KOPT-K1 (cell line): ENCODE results near the gene B2M.
A peak's percentile ranks its signal among the peaks of the same experiment; 100 is the strongest.
"Not testable (repeated sequence)": the region's sequence is repeated elsewhere in the genome, so short reads cannot be mapped to it uniquely, and the experiment has no call there.

Source experiments
- H3K27ac ChIP-seq: fragments of 200-600 bp; sonication (generic); 2 replicates; pipeline ENCODE4 v1.5.1; 2016; ENCODE audit warnings: antibody characterized with exemption, mild to moderate bottlenecking, low read depth, low read length; ENCODE audit not compliant: poor library complexity, severe bottlenecking
- H3K36me3 ChIP-seq: fragments of 200-600 bp; sonication (generic); 2 replicates; pipeline ENCODE4 v1.5.1; 2017; ENCODE audit warnings: antibody characterized with exemption, mild to moderate bottlenecking, low read length, moderate library complexity; ENCODE audit not compliant: insufficient read depth
- H3K9me3 ChIP-seq: fragments of 200-600 bp; sonication (generic); 2 replicates; pipeline ENCODE4 v1.5.1; 2017; ENCODE audit warnings: antibody characterized with exemption, low read length, mild to moderate bottlenecking; ENCODE audit not compliant: insufficient read depth, poor library complexity, severe bottlenecking

The B2M gene

DNA sequence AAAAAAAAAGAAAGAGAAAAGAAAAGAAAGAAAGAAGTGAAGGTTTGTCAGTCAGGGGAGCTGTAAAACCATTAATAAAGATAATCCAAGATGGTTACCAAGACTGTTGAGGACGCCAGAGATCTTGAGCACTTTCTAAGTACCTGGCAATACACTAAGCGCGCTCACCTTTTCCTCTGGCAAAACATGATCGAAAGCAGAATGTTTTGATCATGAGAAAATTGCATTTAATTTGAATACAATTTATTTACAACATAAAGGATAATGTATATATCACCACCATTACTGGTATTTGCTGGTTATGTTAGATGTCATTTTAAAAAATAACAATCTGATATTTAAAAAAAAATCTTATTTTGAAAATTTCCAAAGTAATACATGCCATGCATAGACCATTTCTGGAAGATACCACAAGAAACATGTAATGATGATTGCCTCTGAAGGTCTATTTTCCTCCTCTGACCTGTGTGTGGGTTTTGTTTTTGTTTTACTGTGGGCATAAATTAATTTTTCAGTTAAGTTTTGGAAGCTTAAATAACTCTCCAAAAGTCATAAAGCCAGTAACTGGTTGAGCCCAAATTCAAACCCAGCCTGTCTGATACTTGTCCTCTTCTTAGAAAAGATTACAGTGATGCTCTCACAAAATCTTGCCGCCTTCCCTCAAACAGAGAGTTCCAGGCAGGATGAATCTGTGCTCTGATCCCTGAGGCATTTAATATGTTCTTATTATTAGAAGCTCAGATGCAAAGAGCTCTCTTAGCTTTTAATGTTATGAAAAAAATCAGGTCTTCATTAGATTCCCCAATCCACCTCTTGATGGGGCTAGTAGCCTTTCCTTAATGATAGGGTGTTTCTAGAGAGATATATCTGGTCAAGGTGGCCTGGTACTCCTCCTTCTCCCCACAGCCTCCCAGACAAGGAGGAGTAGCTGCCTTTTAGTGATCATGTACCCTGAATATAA lies 2.0 kb downstream of the B2M start:
- Histone ChIP-seq H3K9me3 (no peaks in the 10 kb centered on the region), H3K36me3 (peaks cover 50% of the 10 kb centered on the region), H3K27ac (peak overlapping the region; percentile 98)

DNA sequence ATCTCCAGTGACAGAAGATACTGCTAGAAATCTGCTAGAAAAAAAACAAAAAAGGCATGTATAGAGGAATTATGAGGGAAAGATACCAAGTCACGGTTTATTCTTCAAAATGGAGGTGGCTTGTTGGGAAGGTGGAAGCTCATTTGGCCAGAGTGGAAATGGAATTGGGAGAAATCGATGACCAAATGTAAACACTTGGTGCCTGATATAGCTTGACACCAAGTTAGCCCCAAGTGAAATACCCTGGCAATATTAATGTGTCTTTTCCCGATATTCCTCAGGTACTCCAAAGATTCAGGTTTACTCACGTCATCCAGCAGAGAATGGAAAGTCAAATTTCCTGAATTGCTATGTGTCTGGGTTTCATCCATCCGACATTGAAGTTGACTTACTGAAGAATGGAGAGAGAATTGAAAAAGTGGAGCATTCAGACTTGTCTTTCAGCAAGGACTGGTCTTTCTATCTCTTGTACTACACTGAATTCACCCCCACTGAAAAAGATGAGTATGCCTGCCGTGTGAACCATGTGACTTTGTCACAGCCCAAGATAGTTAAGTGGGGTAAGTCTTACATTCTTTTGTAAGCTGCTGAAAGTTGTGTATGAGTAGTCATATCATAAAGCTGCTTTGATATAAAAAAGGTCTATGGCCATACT lies 4.0 kb downstream of the B2M start:
- no peak overlapping the region for H3K27ac ChIP-seq
- H3K36me3 ChIP-seq, result peaks cover 61% of the 10 kb centered on the region
- H3K9me3 ChIP-seq, result no peaks in the 10 kb centered on the region

DNA sequence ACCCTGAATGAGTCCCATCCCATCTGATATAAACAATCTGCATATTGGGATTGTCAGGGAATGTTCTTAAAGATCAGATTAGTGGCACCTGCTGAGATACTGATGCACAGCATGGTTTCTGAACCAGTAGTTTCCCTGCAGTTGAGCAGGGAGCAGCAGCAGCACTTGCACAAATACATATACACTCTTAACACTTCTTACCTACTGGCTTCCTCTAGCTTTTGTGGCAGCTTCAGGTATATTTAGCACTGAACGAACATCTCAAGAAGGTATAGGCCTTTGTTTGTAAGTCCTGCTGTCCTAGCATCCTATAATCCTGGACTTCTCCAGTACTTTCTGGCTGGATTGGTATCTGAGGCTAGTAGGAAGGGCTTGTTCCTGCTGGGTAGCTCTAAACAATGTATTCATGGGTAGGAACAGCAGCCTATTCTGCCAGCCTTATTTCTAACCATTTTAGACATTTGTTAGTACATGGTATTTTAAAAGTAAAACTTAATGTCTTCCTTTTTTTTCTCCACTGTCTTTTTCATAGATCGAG lies 4.5 kb downstream of the B2M start:
- peaks cover 61% of the 10 kb centered on the region for H3K36me3 ChIP-seq
- H3K27ac ChIP-seq, result no peak overlapping the region
- H3K9me3 ChIP-seq, result no peaks in the 10 kb centered on the region

DNA sequence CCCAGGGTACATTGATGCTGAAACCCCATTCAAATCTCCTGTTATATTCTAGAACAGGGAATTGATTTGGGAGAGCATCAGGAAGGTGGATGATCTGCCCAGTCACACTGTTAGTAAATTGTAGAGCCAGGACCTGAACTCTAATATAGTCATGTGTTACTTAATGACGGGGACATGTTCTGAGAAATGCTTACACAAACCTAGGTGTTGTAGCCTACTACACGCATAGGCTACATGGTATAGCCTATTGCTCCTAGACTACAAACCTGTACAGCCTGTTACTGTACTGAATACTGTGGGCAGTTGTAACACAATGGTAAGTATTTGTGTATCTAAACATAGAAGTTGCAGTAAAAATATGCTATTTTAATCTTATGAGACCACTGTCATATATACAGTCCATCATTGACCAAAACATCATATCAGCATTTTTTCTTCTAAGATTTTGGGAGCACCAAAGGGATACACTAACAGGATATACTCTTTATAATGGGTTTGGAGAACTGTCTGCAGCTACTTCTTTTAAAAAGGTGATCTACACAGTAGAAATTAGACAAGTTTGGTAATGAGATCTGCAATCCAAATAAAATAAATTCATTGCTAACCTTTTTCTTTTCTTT lies 5.8 kb downstream of the B2M start:
- Histone ChIP-seq H3K9me3 (no peaks in the 10 kb centered on the region), H3K36me3 (peaks cover 61% of the 10 kb centered on the region), H3K27ac (no peak overlapping the region)

DNA sequence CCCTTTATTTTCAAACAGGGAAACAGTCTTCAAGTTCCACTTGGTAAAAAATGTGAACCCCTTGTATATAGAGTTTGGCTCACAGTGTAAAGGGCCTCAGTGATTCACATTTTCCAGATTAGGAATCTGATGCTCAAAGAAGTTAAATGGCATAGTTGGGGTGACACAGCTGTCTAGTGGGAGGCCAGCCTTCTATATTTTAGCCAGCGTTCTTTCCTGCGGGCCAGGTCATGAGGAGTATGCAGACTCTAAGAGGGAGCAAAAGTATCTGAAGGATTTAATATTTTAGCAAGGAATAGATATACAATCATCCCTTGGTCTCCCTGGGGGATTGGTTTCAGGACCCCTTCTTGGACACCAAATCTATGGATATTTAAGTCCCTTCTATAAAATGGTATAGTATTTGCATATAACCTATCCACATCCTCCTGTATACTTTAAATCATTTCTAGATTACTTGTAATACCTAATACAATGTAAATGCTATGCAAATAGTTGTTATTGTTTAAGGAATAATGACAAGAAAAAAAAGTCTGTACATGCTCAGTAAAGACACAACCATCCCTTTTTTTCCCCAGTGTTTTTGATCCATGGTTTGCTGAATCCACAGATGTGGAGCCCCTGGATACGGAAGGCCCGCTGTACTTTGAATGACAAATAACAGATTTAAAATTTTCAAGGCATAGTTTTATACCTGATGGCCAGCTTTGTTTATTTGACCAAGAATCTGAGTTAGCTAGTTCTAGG lies 7.0 kb downstream of the B2M start:
- H3K27ac ChIP-seq, result no peak overlapping the region
- H3K9me3 ChIP-seq, result no peaks in the 10 kb centered on the region
- H3K36me3 ChIP-seq, result peaks cover 60% of the 10 kb centered on the region

DNA sequence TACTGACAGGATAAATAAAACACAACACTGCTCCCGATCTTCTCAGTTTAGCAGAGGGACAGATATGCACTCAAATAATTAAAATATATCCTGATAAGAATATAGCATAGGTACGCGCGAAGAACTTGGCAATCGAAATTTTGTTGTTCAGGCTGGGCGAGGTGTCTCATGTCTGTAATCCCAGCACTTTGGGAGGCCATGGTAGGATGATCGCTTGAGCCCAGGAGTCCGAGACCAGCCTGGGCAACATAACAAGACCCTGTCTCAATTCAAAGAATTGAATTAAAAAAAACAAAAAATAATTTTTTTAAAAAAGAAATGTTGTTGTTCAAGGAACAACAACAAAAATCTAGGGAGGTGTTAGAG lies 7.6 kb downstream of the B2M start:
- Histone ChIP-seq H3K36me3 (peaks cover 55% of the 10 kb centered on the region), H3K9me3 (no peaks in the 10 kb centered on the region), H3K27ac (peak overlapping the region; percentile 58)

DNA sequence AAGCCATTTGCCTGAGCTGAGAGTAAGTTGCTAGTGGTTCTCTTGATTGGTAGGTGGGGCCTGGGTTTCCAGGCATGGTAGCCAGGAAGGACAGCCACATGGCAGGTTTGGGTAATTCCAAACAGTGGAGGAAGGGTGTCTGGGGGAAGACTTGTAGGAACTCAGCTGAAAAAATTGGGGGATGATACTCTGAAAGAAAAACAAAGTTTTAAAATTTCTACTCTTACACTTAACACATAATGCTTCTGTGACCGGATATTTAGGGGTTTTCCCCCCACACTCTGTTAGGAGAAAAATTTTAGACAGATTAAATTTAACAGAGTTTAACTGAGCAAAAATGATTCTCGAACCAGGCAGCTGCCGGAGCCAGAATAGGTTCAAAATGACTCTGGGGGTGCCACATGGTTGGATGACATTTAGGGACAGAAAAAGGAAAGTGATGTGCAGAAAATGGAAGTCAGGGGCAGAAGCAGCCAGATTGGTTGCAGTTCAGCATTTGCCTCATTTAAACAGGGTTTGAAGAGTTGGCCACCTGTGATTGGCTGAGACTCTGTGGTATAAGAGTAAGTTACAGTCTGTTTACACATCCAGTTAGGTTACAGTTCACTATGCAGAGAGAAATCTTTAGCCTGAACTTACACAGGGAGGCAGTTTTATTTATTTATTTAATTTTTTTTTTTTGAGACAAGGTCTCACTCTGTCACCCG lies 8.1 kb downstream of the B2M start:
- peak overlapping the region; percentile 58 for H3K27ac ChIP-seq
- H3K9me3 ChIP-seq, result no peaks in the 10 kb centered on the region
- peaks cover 49% of the 10 kb centered on the region for H3K36me3 ChIP-seq

DNA sequence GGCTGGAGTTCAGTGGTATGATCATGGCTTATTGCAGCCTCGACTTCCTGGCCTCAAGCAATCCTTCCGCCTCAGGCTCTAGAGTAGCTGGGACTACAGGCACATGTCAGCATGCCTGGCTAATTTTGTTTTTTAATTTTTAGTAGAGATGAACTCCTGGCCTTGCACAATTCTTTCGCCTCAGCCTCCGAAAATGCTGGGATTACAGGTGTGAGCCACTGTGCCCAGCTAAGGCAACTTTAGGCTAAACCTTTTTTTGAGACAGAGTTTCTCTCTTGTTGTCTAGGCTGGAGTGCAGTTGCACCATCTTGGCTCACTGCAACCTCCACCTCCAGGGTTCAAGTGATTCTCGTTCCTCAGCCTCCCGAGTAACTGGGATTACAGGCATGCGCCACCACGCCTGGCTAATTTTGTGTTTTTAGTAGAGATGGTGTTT lies 8.7 kb downstream of the B2M start:
- peak overlapping the region; percentile 58 for H3K27ac ChIP-seq
- peaks cover 44% of the 10 kb centered on the region for H3K36me3 ChIP-seq
- not testable (repeated sequence) for H3K9me3 ChIP-seq

DNA sequence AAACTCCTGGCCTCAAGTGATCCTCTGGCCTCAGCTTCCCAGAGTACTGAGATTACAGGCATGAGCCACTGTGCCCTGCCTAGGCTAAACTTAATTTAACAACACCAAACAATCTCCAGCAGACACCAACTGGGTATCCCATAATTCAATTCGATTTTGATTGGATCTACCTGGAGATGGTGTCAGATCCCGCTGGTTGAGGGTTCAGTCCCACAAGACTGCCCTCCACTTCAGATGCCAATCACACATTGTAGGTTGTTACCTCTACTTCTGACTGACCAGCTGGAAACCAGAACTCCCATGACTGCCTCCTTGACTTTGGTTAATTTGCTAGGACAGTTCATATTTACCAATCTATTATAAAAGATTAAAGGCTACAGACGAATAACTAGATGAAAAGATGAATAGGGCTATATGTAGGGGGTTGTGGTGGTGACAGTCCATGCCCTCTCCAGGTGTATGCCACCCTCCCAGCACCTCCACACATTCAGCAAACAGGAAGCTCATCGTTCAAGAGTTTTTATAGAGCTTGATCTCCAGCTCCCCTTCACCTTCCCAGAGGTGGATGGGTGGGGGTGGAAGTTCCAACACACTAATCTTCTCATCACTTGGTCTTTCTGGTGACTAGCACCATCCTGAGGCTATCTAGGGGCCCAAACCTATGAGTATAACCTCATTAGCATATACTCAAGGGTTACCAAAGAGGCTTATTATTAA lies 9.3 kb downstream of the B2M start:
- peaks cover 38% of the 10 kb centered on the region for H3K36me3 ChIP-seq
- peak overlapping the region; percentile 58 for H3K27ac ChIP-seq
- no peaks in the 10 kb centered on the region for H3K9me3 ChIP-seq

DNA sequence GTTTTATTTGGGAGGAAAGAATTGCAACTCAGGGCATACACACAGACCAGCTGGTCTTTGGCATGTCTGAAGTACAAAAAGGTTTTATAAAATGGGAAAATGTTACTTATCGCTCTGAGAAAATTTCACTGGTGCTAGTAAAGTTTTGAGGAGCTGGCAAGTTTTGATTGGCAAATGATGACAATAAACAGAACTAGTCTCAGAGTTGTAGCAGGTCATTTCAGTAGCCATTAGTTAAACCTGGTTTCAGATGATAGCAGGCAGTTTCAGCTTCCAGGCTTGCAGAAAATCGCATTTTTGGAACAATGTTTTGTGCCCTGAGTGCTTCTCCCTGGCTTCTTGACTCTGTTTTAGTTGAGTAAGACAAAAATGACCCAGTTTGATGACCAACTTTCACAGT lies 10.7 kb downstream of the B2M start:
- Histone ChIP-seq H3K36me3 (peaks cover 24% of the 10 kb centered on the region), H3K27ac (no peak overlapping the region)

DNA sequence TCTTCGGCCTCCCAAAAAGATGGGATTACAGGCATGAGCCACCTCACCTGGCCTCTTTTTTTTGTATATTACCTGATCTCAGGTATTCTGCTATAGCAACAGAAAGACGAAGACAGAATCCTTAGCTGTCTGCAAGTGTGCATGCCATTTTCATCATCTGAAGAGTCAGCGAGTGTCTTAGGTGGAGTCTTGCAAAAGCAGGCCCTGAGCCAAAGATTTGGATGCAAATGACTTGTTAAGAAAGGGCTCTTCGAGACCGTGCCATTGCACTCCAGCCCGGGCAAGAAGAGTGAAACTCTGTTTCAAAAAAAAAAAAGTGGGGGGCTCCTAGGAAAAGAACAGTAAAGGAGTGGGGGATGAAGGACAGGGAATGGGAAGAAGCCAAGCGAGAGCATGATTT lies 14.8 kb downstream of the B2M start:
- Histone ChIP-seq H3K9me3 (no peaks in the 10 kb centered on the region), H3K27ac (peak overlapping the region; percentile 96), H3K36me3 (no peaks in the 10 kb centered on the region)

More for the DNA sequence above, 10.7 kb downstream of the B2M start:
- H3K9me3 ChIP-seq, result no peaks in the 10 kb centered on the region

DNA sequence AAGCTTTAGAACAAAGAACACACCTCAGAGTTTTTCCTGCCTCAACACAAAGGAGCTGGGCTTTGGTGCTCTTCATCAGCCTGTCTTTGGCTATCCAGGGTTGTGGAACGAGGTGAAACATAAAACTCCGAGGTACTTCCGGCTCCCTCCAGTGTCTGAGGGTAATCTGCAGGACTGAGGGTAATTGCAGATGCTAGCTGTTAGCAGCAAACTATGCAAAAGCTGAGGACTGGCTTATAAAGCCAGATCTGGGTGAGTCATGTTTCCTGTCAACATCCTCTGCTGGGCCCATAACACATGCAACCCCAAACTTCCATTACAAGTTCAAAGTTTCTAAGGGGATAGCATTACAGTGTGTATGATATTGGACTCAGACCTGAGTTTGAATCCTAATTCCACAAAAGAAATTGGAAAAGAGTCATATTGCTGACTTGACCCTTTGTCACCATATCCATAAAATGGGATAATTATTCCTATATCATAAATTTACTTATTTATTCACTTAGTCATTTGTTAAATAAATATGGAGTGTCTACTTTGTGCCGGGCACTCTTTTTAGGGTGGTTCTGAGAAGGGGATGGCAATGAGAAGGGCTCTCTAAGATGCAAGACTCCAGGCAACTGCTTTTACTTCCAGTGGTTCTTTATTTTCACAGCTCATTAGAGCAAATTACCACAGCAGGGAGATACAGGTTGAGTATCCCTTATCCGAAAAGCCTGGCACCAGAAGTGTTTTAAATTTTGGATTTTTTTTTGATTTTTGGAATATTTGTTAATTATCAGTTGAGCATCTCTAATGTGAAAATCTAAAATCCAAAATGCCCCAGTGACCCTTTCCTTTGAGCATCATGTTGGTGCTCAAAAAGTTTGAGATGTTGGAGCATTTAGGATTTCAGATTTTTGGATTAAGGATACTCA lies 15.5 kb downstream of the B2M start:
- Histone ChIP-seq H3K36me3 (peaks cover 6% of the 10 kb centered on the region; the same call in 1 of the 2 replicates), H3K27ac (peak overlapping the region; percentile 96), H3K9me3 (no peaks in the 10 kb centered on the region)
